ENCODE data around the gene MAZ. TPM values are rescaled to one million over a fixed set of nuclear protein-coding genes. Genes with fewer than 3 reads are reported as not detected.

MAZ gene
- total and polyA plus RNA-seq, 4 donors = 16.0 to 272 (median 45.1) TPM

DNA sequence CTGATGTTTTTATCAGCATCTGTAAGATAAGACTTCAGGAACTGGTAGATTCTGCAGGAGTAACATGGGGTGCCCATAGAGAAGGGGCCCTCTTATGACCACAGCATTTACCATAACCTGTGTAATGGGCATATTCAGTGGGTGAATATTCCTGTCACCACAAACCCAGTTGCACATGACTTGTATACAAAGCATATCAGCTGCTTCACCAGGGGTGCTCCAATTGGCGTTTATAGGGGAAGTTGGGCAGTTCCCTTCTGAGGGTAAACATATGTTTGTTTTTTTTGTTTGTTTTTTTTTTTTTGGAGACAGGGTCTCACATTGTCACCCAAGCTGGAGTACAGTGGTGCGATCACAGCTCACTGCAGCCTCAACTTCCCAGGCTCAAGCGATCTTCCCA, 39.8 kb upstream of the MAZ start:
- TF ChIP-seq, protein P1, sequence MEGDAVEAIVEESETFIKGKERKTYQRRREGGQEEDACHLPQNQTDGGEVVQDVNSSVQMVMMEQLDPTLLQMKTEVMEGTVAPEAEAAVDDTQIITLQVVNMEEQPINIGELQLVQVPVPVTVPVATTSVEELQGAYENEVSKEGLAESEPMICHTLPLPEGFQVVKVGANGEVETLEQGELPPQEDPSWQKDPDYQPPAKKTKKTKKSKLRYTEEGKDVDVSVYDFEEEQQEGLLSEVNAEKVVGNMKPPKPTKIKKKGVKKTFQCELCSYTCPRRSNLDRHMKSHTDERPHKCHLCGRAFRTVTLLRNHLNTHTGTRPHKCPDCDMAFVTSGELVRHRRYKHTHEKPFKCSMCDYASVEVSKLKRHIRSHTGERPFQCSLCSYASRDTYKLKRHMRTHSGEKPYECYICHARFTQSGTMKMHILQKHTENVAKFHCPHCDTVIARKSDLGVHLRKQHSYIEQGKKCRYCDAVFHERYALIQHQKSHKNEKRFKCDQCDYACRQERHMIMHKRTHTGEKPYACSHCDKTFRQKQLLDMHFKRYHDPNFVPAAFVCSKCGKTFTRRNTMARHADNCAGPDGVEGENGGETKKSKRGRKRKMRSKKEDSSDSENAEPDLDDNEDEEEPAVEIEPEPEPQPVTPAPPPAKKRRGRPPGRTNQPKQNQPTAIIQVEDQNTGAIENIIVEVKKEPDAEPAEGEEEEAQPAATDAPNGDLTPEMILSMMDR (IDR thresholded peaks at IDR 0.05; ENCODE audit: low read depth, low read length, missing input control) = no peak
- TF ChIP-seq, protein P2, sequence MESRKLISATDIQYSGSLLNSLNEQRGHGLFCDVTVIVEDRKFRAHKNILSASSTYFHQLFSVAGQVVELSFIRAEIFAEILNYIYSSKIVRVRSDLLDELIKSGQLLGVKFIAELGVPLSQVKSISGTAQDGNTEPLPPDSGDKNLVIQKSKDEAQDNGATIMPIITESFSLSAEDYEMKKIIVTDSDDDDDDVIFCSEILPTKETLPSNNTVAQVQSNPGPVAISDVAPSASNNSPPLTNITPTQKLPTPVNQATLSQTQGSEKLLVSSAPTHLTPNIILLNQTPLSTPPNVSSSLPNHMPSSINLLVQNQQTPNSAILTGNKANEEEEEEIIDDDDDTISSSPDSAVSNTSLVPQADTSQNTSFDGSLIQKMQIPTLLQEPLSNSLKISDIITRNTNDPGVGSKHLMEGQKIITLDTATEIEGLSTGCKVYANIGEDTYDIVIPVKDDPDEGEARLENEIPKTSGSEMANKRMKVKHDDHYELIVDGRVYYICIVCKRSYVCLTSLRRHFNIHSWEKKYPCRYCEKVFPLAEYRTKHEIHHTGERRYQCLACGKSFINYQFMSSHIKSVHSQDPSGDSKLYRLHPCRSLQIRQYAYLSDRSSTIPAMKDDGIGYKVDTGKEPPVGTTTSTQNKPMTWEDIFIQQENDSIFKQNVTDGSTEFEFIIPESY (IDR thresholded peaks at IDR 0.05) = no peak
- TF ChIP-seq FOXA1 (IDR thresholded peaks at IDR 0.05) (no peak), HNF4G (IDR thresholded peaks at IDR 0.05) (no peak), FOXA2 (IDR thresholded peaks at IDR 0.05) (no peak), EGR1 (IDR thresholded peaks at IDR 0.05; ENCODE audit: low read depth in 2 of 2) (no peak), HNF4A (conservative IDR thresholded peaks at IDR 0.05) (no peak), RXRA (IDR thresholded peaks at IDR 0.05) (no peak), NR2F2 (IDR thresholded peaks at IDR 0.05) (no peak), JUND (IDR thresholded peaks at IDR 0.05) (no peak), GABPA (IDR thresholded peaks at IDR 0.05 in 1 of 2, conservative IDR thresholded peaks at IDR 0.05 in 1 of 2) (no peak), RAD21 (IDR thresholded peaks at IDR 0.05) (no peak), YY1 (IDR thresholded peaks at IDR 0.05) (no peak), SP1 (IDR thresholded peaks at IDR 0.05) (no peak), TAF1 (conservative IDR thresholded peaks at IDR 0.05) (no peak)
- TF ChIP-seq, protein P3, sequence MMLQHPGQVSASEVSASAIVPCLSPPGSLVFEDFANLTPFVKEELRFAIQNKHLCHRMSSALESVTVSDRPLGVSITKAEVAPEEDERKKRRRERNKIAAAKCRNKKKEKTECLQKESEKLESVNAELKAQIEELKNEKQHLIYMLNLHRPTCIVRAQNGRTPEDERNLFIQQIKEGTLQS (IDR thresholded peaks at IDR 0.05) = no peak
- TF ChIP-seq, protein P4, sequence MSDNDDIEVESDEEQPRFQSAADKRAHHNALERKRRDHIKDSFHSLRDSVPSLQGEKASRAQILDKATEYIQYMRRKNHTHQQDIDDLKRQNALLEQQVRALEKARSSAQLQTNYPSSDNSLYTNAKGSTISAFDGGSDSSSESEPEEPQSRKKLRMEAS (IDR thresholded peaks at IDR 0.05) = no peak
- TF ChIP-seq, protein P5, sequence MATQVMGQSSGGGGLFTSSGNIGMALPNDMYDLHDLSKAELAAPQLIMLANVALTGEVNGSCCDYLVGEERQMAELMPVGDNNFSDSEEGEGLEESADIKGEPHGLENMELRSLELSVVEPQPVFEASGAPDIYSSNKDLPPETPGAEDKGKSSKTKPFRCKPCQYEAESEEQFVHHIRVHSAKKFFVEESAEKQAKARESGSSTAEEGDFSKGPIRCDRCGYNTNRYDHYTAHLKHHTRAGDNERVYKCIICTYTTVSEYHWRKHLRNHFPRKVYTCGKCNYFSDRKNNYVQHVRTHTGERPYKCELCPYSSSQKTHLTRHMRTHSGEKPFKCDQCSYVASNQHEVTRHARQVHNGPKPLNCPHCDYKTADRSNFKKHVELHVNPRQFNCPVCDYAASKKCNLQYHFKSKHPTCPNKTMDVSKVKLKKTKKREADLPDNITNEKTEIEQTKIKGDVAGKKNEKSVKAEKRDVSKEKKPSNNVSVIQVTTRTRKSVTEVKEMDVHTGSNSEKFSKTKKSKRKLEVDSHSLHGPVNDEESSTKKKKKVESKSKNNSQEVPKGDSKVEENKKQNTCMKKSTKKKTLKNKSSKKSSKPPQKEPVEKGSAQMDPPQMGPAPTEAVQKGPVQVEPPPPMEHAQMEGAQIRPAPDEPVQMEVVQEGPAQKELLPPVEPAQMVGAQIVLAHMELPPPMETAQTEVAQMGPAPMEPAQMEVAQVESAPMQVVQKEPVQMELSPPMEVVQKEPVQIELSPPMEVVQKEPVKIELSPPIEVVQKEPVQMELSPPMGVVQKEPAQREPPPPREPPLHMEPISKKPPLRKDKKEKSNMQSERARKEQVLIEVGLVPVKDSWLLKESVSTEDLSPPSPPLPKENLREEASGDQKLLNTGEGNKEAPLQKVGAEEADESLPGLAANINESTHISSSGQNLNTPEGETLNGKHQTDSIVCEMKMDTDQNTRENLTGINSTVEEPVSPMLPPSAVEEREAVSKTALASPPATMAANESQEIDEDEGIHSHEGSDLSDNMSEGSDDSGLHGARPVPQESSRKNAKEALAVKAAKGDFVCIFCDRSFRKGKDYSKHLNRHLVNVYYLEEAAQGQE (IDR thresholded peaks at IDR 0.05) = no peak
- DNase-seq (ENCODE audit: low spot score) = no peak
- H3K27ac ChIP-seq (ENCODE audit: low read depth in 1 of 2, low read length in 2 of 2) = no peak overlapping the region
- no peak overlapping the region for H3K4me3 ChIP-seq (ENCODE audit: low read depth in 1 of 3, low read length in 3 of 3)
- H3K9me3 ChIP-seq (ENCODE audit: control insufficient read depth in 4 of 4, low read length in 3 of 4) = no peaks in the 10 kb centered on the region
- no peak overlapping the region for H3K9ac ChIP-seq (ENCODE audit: low read depth in 1 of 2, low read length in 2 of 2)
- peaks cover 8 to 51% (median 31%) of the 10 kb centered on the region in 4 donors for H3K4me1 ChIP-seq (ENCODE audit: control insufficient read depth in 4 of 4, insufficient read depth in 4 of 4, low read length in 3 of 4)
- WGBS = 89% methylated on average over 3 of the region's 3 CpGs
- H3K27me3 ChIP-seq (ENCODE audit: control insufficient read depth in 4 of 4, insufficient read depth in 4 of 4, low read length in 3 of 4) = no peaks in the 10 kb centered on the region
- no peaks in the 10 kb centered on the region for H3K36me3 ChIP-seq (ENCODE audit: control insufficient read depth in 4 of 4, insufficient read depth in 3 of 4, low read depth in 1 of 4, low read length in 3 of 4)
